GM20000 (cell line): ENCODE data around the gene TRMT1.

Experiments used
- DNase-seq: peaks from one replicate; pipeline ENCODE4 v3.0.0; 2012; ENCODE audit warnings: low spot score
- CTCF ChIP-seq: IDR thresholded peaks from 2 replicates; pipeline ENCODE4 v1.5.1; 2012; ENCODE audit warnings: mild to moderate bottlenecking, control low read depth; ENCODE audit errors: extremely low read depth, missing control alignments

TRMT1 gene

DNA sequence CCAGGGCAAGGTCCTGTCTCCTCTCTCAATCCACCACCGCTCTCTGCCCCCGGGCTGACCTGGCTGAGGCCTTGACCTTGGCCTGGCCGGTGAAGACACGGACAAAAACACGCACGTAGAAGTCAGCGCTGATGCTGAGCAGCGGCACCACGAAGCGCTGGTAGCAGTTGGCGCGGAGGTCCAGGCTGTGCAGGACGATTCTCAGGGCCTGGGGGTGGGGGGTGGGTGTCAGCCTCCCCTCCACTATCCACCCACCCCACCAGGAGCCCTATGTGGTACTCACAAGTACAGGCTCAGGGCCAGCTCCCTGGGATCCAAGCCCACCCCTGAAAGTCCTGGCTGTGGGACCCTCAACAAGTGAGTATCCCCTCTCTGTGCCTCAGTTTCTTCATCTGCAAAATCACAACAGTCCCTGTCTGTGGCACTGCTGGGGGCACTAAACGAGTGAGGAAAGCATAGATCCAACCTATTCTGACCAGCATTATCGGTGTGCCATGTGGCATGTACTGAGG is 6.4 kb downstream of the TRMT1 start:
- no peak for DNase-seq

GRCh38 chr19:13109361-13110098 is 7.0 kb downstream of the TRMT1 start:
- TF ChIP-seq CTCF = no peak
- DNase-seq = no peak

More for the DNA sequence above, 6.4 kb downstream of the TRMT1 start:
- no peak for TF ChIP-seq CTCF

- peak; percentile 47 for DNase-seq
- no peak for TF ChIP-seq CTCF
Measured at GRCh38 chr19:13104848-13105711, 11.5 kb downstream of the TRMT1 start.

DNA sequence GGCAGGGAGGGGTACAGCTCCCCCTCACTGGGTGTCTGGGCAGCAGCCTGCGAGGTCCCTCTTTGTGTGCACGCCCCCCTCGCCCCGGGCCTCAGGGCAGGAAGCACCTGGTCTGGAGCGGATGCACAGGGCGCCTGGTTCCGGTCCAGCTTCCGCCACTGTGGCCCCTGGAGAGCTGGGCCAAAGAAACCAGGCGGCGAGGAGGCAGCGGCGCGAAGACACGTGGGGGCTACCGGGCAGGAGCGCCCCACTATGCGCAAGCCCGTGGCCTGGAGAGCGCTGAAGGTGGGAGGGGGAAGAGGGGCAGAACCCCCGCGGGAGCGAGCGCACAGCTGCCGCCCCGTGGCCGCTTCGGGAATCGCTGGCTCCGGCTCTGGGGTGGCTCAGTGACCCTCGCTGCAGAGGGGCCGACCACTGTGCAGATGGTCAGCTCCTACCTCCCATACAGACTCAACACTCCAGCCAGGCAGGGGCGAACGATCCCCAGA is 12.1 kb downstream of the TRMT1 start:
- peak; percentile 86 for DNase-seq
- TF ChIP-seq CTCF = peak; percentile 88

DNA sequence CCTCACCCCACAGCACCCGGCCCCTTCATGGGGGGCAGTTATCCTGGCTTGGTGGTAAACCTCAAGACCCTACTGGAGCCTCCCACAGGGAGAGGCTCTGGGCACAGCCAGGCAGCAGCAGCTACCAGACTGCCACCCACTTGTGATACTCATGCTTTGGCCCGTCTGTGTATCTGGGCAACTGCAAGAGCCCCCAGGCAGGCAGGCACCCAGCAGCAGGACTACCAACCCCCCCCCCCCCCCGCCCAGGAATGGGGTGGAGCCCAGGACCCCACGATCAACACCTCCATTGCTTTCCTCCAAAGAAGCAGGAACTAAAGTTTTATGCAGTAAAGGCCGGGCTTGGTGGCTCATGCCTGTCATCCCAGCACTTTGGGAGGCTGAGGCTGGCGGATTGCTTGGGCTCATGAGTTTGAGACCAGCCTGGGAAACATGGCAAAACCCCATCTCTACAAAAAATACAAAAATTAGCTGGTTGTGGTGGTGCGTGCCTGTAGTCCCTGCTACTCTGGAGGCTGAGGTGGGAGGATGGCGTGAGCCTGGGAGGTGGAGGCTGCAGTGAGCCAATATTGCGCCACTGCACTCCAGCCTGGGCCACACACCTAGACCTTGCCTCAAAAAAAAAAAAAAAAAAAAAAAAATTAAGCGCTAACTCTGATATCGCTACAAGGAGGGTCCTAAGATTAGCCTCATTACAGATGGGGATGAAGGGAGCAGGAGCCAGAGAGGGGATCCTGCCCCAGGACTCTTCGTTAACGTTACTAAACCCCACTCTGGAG is 12.8 kb downstream of the TRMT1 start:
- no peak for DNase-seq
- TF ChIP-seq CTCF = no peak

DNA sequence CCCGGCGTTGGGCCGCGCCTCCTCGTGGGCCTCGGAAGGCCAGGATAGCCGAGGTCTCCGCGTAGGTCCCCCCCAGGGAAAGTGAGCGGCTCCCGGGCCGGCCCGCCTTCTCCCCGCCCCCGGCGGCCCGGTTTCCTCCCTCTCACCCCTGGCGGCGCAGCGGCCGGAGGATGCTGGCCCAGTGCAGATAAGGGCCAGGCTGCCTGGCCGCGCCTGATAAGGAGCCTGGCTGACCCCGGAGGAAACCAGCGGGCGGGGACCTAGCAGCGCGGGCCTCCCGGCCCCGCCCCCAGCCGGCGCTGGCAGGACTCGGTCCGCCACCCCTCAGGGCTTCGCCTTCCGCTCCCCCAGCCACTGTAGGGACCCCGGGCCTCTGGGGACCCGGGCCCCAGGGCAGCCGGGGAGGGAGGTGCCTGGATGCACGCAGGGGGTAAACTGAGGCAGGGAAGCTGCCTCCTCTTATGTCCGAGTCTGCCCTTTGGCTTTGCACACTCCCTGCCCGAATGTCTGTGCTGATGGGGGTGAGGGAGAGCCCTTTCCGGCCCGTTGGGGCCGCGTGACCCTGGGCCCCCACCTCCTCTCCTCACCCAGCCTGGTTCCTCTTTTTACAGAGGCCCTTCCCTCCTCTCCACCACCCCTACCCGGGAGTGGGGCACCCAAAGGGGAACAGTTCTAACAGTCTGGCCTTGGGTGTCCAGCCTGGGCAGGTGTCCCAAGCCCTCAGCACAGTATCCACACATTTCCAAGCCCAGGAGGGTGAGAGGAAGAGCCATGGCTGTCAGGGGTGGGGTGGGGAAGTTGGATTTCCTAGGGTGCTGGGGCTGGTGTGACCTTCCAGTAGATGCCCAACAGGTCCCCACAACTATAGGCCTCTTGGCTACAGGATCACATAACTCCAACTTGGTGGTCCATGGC is 13.6 kb downstream of the TRMT1 start, which contains the start of gene LYL1:
Gene LYL1, minus strand, starts transcription at position 193 of the 915 bp plus-strand sequence. CDS start 1,687 bp downstream, outside the sequence.
- peak; percentile 88 for DNase-seq
- TF ChIP-seq CTCF = no peak
